Activated CD4-positive, alpha-beta T cell treated with anti-CD3 and anti-CD28 coated beads, Interleukin-2, amount 50 U/mL, for 4 hours (primary cell): ENCODE results near the gene PACSIN2.

ENCODE experiments used
- DNase-seq, 2 experiments: peaks; one replicate each; pipeline ENCODE4 v3.0.0-alpha.2; 2020

The PACSIN2 gene

DNA sequence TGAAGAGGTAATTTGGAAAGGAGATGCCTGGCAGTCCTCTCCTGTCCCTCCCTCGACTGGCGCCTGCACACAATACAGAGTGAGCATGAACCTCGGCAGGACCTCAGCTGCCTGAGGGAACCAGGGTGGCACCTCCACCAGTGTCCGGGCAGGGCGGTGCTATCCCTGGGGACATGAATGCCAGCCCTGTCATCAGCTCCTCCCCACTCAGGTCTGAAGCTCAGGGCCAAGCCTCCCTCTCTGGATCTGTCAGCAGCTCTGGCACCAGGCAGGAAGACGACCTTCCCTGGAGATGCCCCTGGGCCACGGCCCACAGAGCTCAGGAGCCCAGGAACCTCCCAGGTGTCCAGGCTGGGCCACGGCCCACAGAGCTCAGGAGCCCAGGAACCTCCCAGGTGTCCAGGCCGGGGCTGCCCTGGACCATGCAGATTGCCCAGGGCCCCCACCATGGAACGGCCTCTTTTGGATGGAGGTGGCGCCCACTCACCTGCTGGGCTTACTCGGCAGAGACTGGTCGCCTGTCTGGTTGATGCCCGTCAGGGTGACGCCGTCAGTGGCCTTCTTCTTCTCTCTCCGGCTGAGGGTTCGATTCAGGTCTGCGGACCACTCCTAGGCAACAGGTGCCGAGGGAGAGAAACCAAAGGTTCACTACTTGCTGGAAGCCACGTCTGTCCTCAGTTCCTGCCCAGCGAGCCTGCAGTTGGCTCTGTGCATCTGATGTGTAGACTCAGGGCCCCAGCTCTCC lies 136.2 kb downstream of the PACSIN2 start:
- no peak for DNase-seq

DNA sequence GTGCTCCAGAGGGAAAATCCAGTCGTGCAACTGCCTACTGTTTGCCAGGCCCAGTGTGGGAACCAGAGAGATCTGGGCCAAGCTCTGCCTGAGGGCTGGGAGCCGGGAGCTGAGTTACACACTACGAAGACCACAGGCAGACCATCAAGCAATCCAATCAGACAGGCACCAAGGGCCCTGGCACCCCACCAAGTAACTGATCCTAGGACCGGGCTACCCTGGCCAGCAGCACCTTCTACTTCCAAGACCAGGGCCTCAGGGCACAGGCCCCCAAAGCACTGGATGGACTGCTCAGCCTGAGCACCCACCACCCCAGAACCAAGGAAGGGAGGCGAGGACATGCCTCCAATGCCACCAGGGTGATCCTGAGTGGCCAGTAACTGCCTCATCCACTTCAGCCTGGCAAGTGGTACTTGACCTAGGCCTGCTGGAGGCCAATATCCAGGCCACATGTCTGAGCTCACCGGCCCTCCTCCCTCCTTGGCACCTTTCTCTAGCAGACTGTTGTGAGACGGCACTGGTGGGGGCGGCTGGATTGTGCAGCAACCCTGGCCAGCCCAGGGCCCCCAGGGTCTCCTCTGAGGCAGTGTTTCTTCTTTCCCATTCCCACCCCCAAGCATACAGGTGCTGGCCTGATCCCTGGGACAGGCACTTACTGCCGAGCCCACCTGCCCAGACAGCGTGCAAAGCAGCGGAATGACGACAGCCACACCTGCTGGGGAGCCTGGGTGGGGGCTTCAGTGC lies 137.2 kb downstream of the PACSIN2 start:
- DNase-seq = no peak

- DNase-seq = no peak
These were observed 137.8 kb downstream of the PACSIN2 start for GRCh38 chr22:42877158-42877557.

DNA sequence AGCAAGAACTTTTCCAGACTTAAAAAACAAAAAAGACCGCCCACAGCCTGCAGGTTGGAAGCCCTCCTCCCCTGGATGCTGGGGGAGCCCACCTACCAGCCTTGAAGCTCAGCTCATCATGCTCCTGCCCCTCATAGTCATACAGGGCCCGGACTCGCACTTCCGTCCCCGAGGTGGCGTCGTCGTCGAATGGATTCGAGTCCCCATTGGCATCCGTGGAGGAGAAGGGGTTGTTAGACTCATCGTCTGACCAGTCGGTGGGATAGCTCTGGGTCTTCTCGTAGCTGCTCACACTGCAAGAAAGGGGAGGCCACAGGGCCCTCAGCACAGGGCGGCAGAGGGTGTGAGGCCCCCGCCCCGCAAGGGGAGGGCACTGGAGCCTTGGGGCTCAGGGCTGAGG lies 138.9 kb downstream of the PACSIN2 start:
- no peak for DNase-seq

DNA sequence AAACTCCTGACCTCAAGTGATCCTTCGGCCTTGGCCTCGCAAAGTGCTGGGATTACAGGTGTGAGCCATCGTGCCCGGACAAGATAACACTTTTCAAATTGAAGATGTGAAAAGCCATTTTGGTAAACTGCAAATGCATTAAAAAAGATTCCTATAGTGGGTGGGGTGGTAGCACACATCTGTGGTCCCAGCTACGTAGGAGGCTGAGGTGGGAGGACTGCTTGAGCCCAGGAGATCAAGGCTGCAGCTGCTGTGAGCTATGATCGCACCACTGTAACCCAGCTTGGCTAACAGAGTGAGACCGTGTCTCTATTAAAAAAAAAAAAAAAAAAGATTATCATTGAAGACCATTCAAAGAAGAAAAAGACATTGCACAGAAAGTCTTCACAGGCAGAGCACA lies 140.9 kb downstream of the PACSIN2 start:
- DNase-seq = no peak

GRCh38 chr22:42873356-42873755 lies 141.6 kb downstream of the PACSIN2 start:
- no peak for DNase-seq

DNA sequence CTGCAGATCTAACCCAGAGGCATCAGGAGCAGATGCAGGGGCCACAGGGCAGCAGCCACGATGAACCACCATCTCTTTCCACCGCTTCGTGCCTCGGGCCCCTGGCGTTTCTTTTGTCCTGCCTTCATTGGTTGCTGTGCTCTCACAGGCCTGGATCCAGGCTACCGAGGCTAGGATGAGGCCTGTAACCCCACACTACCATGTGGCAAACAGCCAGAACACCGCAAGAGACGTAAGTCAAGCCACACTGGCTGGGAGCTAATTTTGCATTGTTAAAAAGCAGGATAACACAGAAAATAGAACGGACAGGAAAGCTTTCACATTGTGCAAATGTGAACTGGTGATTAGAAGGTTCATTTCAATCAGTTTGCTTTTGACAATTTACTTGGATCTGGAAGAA lies 142.1 kb downstream of the PACSIN2 start:
- DNase-seq = no peak

- DNase-seq = no peak
These were observed 143.6 kb downstream of the PACSIN2 start for GRCh38 chr22:42871146-42872050.

GRCh38 chr22:42869888-42870480 lies 145.0 kb downstream of the PACSIN2 start:
- no peak for DNase-seq

GRCh38 chr22:42869463-42869862 lies 145.5 kb downstream of the PACSIN2 start:
- no peak for DNase-seq

DNA sequence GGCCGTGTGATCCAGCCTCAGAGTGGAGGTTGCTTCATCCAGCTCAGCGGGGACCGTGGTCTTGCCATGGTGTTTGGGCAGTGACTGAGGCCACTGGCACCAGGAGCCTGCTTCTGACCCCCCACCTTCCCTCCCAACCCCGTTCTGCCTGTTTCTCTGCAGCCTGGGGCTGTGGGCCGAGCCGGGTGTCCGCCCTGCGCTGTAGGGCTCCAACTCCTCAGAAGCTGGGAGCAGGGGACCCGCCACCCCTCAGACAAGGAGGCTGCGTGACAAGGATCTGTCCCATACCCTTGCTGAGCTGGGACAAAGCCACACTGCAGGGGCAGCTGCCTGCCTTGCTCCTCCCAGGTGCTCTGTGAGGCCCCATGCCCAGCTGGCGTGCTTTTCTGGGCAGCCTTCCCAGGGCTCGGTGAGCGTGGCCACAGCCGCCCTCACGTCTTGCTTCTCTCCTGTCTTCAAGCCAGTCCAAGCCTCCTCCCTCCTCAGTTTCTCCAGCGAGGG lies 146.1 kb downstream of the PACSIN2 start:
- no peak for DNase-seq

- DNase-seq = no peak
These were observed 148.8 kb downstream of the PACSIN2 start for GRCh38 chr22:42866100-42866499.

DNA sequence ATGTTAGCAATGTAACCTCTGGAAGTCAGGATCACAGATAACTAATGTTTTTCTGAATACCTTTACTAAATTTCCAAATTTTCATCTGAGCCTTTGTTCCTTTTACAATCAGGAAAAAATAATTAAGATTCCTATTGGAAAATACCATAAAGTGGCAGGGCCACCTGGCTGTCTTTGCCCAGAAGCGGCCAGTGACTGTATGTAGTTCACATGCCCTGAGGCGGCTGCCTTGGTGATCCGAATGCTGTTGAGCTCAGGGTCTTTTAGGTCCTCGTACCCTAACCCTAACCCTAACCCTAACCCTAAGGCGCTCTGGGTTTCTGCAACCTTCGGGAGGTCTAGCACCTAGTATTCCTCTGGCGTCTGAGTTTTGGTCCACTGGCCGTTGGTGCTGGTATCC lies 149.4 kb downstream of the PACSIN2 start:
- DNase-seq = no peak

DNA sequence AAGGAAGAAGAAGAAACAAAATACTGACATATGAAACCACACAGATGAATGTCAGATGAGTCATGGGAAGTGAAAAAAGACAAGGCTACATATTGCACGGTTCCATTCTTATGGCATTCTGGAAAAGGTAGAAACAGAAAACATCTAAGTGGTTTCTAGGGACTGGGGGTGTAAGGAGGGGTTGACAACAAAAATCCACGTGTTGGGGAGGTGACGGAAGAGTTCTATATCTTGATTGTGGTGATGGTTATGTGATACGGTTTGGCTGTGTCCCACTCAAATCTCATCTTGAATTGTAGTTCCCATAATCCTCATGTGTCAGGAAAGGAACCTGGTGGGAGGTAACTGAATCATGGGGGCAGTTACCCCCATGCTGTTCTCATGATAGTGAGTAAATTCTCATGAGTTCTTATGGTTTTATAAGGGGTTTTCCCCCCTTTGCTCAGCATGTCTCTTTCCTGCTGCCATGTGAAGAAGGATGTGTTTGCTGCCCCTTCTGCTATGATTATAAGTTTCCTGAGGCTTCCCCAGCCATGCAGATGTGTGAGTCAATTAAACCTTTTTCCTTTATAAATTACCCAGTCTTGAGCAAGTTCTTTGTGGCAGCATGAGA lies 151.5 kb downstream of the PACSIN2 start:
- peak; percentile 22 to 34 for DNase-seq

GRCh38 chr22:42862045-42862734 lies 152.8 kb downstream of the PACSIN2 start:
- no peak for DNase-seq

DNA sequence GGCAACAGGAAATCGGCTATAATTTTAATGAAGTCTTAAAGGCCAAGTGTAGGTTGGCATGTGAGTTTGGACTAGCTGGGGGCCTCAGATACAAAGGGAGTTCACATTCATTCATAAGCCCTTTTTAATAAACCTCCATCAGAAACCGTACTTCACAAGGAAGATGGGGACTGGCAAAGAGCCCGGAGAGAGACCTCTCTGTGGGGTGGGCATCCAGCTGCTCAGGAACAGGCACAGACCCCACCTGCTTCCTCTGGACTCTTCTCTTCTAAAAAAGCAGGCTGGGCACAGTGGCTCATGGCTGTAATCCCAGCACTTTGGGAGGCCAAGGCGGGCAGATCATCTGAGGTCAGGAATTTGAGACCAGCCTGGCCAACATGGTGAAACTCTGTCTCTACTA lies 154.0 kb downstream of the PACSIN2 start:
- no peak for DNase-seq

GRCh38 chr22:42857845-42858481 lies 157.0 kb downstream of the PACSIN2 start:
- no peak for DNase-seq

- peak; percentile 90 to 93 for DNase-seq
These were observed 157.9 kb downstream of the PACSIN2 start, which contains the start of gene ARFGAP3 for GRCh38 chr22:42856865-42857704. Gene ARFGAP3 (minus strand): TSS chr22:42857273. CDS start chr22:42857182, 91 bp downstream.

GRCh38 chr22:42856179-42856864 lies 158.6 kb downstream of the PACSIN2 start:
- peak; percentile 46 to 53 for DNase-seq
